ENCODE data around the gene PDRG1.

The PDRG1 gene

GRCh38 chr20:31916708-31917107, 35.1 kb downstream of the PDRG1 start:
- H3K27me3 ChIP-seq: peaks cover 0 to 10% of the 10 kb centered on the region in 2 donors
- no peak overlapping the region for H3K4me3 ChIP-seq
- intact Hi-C loops (cut with DNase I; ENCODE audit: low total_unique reads): no loop called here
- TF ChIP-seq CTCF (IDR thresholded peaks at IDR 0.05): no peak
- no peak for DNase-seq
- no peak overlapping the region for H3K27ac ChIP-seq
- no peaks in the 10 kb centered on the region for H3K4me1 ChIP-seq
- no peaks in the 10 kb centered on the region for H3K9me3 ChIP-seq
- H3K36me3 ChIP-seq: no peaks in the 10 kb centered on the region

- no peak overlapping the region for H3K4me3 ChIP-seq
- intact Hi-C loops (cut with DNase I; ENCODE audit: low total_unique reads): no loop called here
- peaks cover 0 to 10% of the 10 kb centered on the region in 2 donors for H3K27me3 ChIP-seq
- no peak for DNase-seq
- H3K36me3 ChIP-seq: no peaks in the 10 kb centered on the region
- no peaks in the 10 kb centered on the region for H3K4me1 ChIP-seq
- H3K27ac ChIP-seq: no peak overlapping the region
- no peaks in the 10 kb centered on the region for H3K9me3 ChIP-seq
- no peak for TF ChIP-seq CTCF (IDR thresholded peaks at IDR 0.05)
These were observed 36.2 kb downstream of the PDRG1 start for GRCh38 chr20:31915491-31916280.

GRCh38 chr20:31914170-31914569, 37.7 kb downstream of the PDRG1 start:
- Histone ChIP-seq H3K4me3 (no peak overlapping the region), H3K9me3 (no peaks in the 10 kb centered on the region), H3K36me3 (no peaks in the 10 kb centered on the region), H3K27ac (no peak overlapping the region), H3K4me1 (no peaks in the 10 kb centered on the region), H3K27me3 (no peaks in the 10 kb centered on the region)
- intact Hi-C loops (cut with DNase I; ENCODE audit: low total_unique reads): no loop called here
- no peak for TF ChIP-seq CTCF (IDR thresholded peaks at IDR 0.05)
- DNase-seq: no peak

GRCh38 chr20:31913431-31914157, 38.3 kb downstream of the PDRG1 start:
- Histone ChIP-seq H3K4me1 (no peaks in the 10 kb centered on the region), H3K36me3 (no peaks in the 10 kb centered on the region), H3K27ac (no peak overlapping the region), H3K9me3 (no peaks in the 10 kb centered on the region), H3K4me3 (no peak overlapping the region), H3K27me3 (no peaks in the 10 kb centered on the region)
- intact Hi-C loops (cut with DNase I; ENCODE audit: low total_unique reads): no loop called here
- no peak for TF ChIP-seq CTCF (IDR thresholded peaks at IDR 0.05)
- DNase-seq: no peak

GRCh38 chr20:31910071-31910803, 41.6 kb downstream of the PDRG1 start:
- Histone ChIP-seq H3K27ac (no peak overlapping the region), H3K9me3 (no peaks in the 10 kb centered on the region), H3K36me3 (no peaks in the 10 kb centered on the region), H3K4me1 (no peaks in the 10 kb centered on the region), H3K27me3 (no peaks in the 10 kb centered on the region), H3K4me3 (no peak overlapping the region)
- intact Hi-C loops (cut with DNase I; ENCODE audit: low total_unique reads): no loop called here
- no peak for TF ChIP-seq CTCF (IDR thresholded peaks at IDR 0.05)
- DNase-seq: no peak

All from tibial artery (tissue), 4 donors.